HepG2 (cell line): ENCODE data around the gene PGS1. TPM values are rescaled to one million over a fixed set of nuclear protein-coding genes. Genes with fewer than 3 reads are reported as not detected.

Experiments
- FOXO4 ChIP-seq: sonication (generic); formaldehyde crosslinking; conservative IDR thresholded peaks from 2 replicates; pipeline ENCODE4 v1.8.1; 2023; ENCODE audit warnings: missing genetic modification reagents
- FOXP1 ChIP-seq, 2 experiments: fragments of 450-650 bp in 1 of 2; IDR thresholded peaks; 2 replicates each; pipeline ENCODE4 v1.6.1; 2017 to 2018; ENCODE audit warnings: antibody characterized with exemption in 1 of 2
- HNRNPK ChIP-seq: fragments of 200-400 bp; formaldehyde crosslinking; IDR thresholded peaks from 2 replicates; pipeline ENCODE4 v1.6.1; 2018; ENCODE audit warnings: low read length, low read depth, moderate library complexity, mild to moderate bottlenecking; ENCODE audit not compliant: poor library complexity, severe bottlenecking
- MATR3 ChIP-seq: sonication (generic); formaldehyde crosslinking; IDR thresholded peaks from 2 replicates; pipeline ENCODE4 v1.4.0; 2020; ENCODE audit warnings: missing genetic modification reagents
- NFYC ChIP-seq: IDR thresholded peaks from 2 replicates; pipeline ENCODE4 v1.6.1; 2016; ENCODE audit warnings: missing genetic modification reagents, missing compliant biosample characterization
- NKX3-1 ChIP-seq: sonication (generic); formaldehyde crosslinking; IDR thresholded peaks from 2 replicates; pipeline ENCODE4 v1.5.0; 2020; ENCODE audit warnings: missing genetic modification reagents
- NR2F2 ChIP-seq: IDR thresholded peaks from 2 replicates; pipeline ENCODE4 v1.6.1; 2012; ENCODE audit warnings: low read depth, inconsistent platforms, borderline replicate concordance
- PAX8 ChIP-seq: sonication (generic); formaldehyde crosslinking; IDR thresholded peaks from 2 replicates; pipeline ENCODE4 v1.8.0; 2022; ENCODE audit warnings: mild to moderate bottlenecking, missing genetic modification reagents, borderline replicate concordance
- RERE ChIP-seq: IDR thresholded peaks from 2 replicates; pipeline ENCODE4 v1.6.1; 2016; ENCODE audit warnings: low read depth, missing genetic modification reagents, missing compliant biosample characterization
- SETDB1 ChIP-seq: sonication (generic); formaldehyde crosslinking; IDR thresholded peaks from 2 replicates; pipeline ENCODE4 v1.5.1; 2020; ENCODE audit warnings: missing genetic modification reagents, mild to moderate bottlenecking, borderline replicate concordance
- STAT6 ChIP-seq: sonication (generic); formaldehyde crosslinking; IDR thresholded peaks from 2 replicates; pipeline ENCODE4 v1.4.0; 2020; ENCODE audit warnings: missing genetic modification reagents, mild to moderate bottlenecking, borderline replicate concordance
- TBL1XR1 ChIP-seq: fragments of 150-350 bp; IDR thresholded peaks from 2 replicates; pipeline ENCODE4 v1.6.1; 2014; ENCODE audit warnings: borderline replicate concordance, low read length; ENCODE audit not compliant: partially characterized antibody
- ZFP41 ChIP-seq: sonication (generic); formaldehyde crosslinking; IDR thresholded peaks from 2 replicates; pipeline ENCODE4 v1.4.0; 2020; ENCODE audit warnings: mild to moderate bottlenecking, missing genetic modification reagents, borderline replicate concordance
- ZNF33A ChIP-seq: sonication (generic); formaldehyde crosslinking; IDR thresholded peaks from 2 replicates; pipeline ENCODE4 v1.5.1; 2020; ENCODE audit warnings: missing genetic modification reagents, mild to moderate bottlenecking, moderate library complexity, borderline replicate concordance
- ZNF383 ChIP-seq: sonication (generic); formaldehyde crosslinking; IDR thresholded peaks from 2 replicates; pipeline ENCODE4 v1.4.0; 2020; ENCODE audit warnings: missing genetic modification reagents, mild to moderate bottlenecking, borderline replicate concordance
- ZNF614 ChIP-seq: IDR thresholded peaks from 2 replicates; pipeline ENCODE4 v1.6.1; 2018; ENCODE audit warnings: missing biosample characterization, missing genetic modification reagents, inconsistent platforms, borderline replicate concordance
- polyA plus RNA-seq, 8 experiments: library from polyadenylated mRNA; depleted of rRNA in 3 of 8; stranded (reverse) in 7 of 8; unstranded in 1 of 8; fragments of >200 nt; fragmentation: Illumina TruSeq in 4 of 8; extraction: Trizol in 4 of 8; gene quantifications; 2 replicates each; pipeline versions ENCODE4 v1.2.1 to v1.2.3, GENCODE V29; 2011 to 2016; ENCODE audit warnings: low read depth in 4 of 8, missing spikeins in 1 of 8, mixed read lengths in 1 of 8; ENCODE audit not compliant: insufficient read depth in 1 of 8
- total RNA-seq, 5 experiments: library from RNA; depleted of rRNA; stranded (reverse); fragments of >200 nt; fragmentation: Illumina TruSeq; extraction: Trizol; gene quantifications; 2 replicates each; pipeline ENCODE4 v1.2.3, GENCODE V29; 2016; ENCODE audit warnings: low read depth in 1 of 5

The PGS1 gene
- total and polyA plus RNA-seq, 2 of the 13 experiments (the other 11 are each of a cell fraction or from before 2014, with no cell fraction given) = 25.9 to 31.5 TPM

GRCh38 chr17:78378225-78379130 is at the start of gene PGS1 (continued):
- no peak for TF ChIP-seq FOXO4 (CRISPR knock-in tag)
- no peak for TF ChIP-seq FOXP1 (IDR thresholded peaks at IDR 0.05)
- TF ChIP-seq FOXP1 (CRISPR knock-in tag; IDR thresholded peaks at IDR 0.05) = no peak
- peak; percentile 32; the same call in 1 of the 2 replicates for TF ChIP-seq ZNF33A
- TF ChIP-seq PAX8 (CRISPR knock-in tag) = peak; percentile 97; the same call in 1 of the 2 replicates
- TF ChIP-seq NR2F2 = 0 out of 2 replicates have a peak, but pooled peaks have one; percentile 27
- TF ChIP-seq NKX3-1 (CRISPR knock-in tag) = no peak
- TF ChIP-seq ZNF614 = peak; percentile 72; the same call in 1 of the 2 replicates
- TF ChIP-seq ZFP41 (CRISPR knock-in tag) = no peak; the same call in 1 of the 2 replicates
- TF ChIP-seq MATR3 = no peak
- peak; percentile 44; the same call in 1 of the 2 replicates for TF ChIP-seq NFYC (CRISPR knock-in tag)
- no peak for TF ChIP-seq SETDB1
- TF ChIP-seq RERE = 0 out of 2 replicates have a peak, but pooled peaks have one; percentile 30
- no peak for TF ChIP-seq ZNF383
- 0 out of 2 replicates have a peak, but pooled peaks have one; percentile 90 for TF ChIP-seq STAT6
- peak; percentile 71 for TF ChIP-seq HNRNPK
- no peak for TF ChIP-seq TBL1XR1
